IMR-90 (cell line): ENCODE data around the gene MOB1A. TPM values are rescaled to one million over a fixed set of nuclear protein-coding genes. Genes with fewer than 3 reads are reported as not detected.

Experiments used
- ATAC-seq: fragments of 200-7000 bp; cut with Tn5 transposase; 2 replicates; pipeline ENCODE4 v1.9.1; 2020; ENCODE audit warnings: low read depth, mild to moderate bottlenecking, moderate library complexity
- BruUV-seq: library from RNA; stranded (reverse); fragments of 400-500 nt; replicated peaks from 2 replicates; lab custom pipeline; 2021; lab: Mats Ljungman, UMichigan
- CTCF ChIA-PET: fragments of 300-600 bp; formaldehyde crosslinking; extraction: SDS; loops from one replicate; lab custom pipeline; 2021; ENCODE audit warnings: antibody characterized with exemption; lab: Yijun Ruan, JAX
- POLR2A ChIA-PET: fragments of 300-600 bp; sonication (Branson Sonifier 250); formaldehyde crosslinking; loops from one replicate; lab custom pipeline; 2022; ENCODE audit warnings: antibody characterized with exemption; ENCODE audit not compliant: unreplicated experiment; lab: Charles Lee
- DNase-seq: peaks from one replicate; pipeline ENCODE4 v3.0.0; 2013
- H2AFZ ChIP-seq: replicated peaks from 2 replicates; pipeline ENCODE3; 2013; ENCODE audit warnings: low read length, mild to moderate bottlenecking; ENCODE audit not compliant: poor library complexity
- H2AK5ac ChIP-seq: 2 replicates; pipeline ENCODE4 v1.6.1; 2013; ENCODE audit warnings: low read depth, low read length, inconsistent platforms
- H2AK9ac ChIP-seq: replicated peaks from 2 replicates; pipeline ENCODE3; 2013; ENCODE audit warnings: mild to moderate bottlenecking, low read depth, low read length, moderate library complexity; ENCODE audit not compliant: poor library complexity
- H2BK120ac ChIP-seq: 2 replicates; pipeline ENCODE4 v1.6.1; 2013; ENCODE audit warnings: low read depth, low read length, inconsistent platforms
- H2BK15ac ChIP-seq: 3 replicates; pipeline ENCODE4 v1.6.1; 2013; ENCODE audit warnings: low read depth, low read length, inconsistent platforms
- H2BK20ac ChIP-seq: 2 replicates; pipeline ENCODE4 v1.6.1; 2013; ENCODE audit warnings: low read depth, mild to moderate bottlenecking, inconsistent platforms, low read length, moderate library complexity
- H2BK5ac ChIP-seq: 2 replicates; pipeline ENCODE4 v1.6.1; 2013; ENCODE audit warnings: mild to moderate bottlenecking, low read depth, low read length, inconsistent platforms; ENCODE audit not compliant: poor library complexity, severe bottlenecking
- H3K14ac ChIP-seq: replicated peaks from 2 replicates; pipeline ENCODE4 v1.6.1; 2013; ENCODE audit warnings: low read depth, low read length, inconsistent platforms
- H3K18ac ChIP-seq: 2 replicates; pipeline ENCODE4 v1.6.1; 2013; ENCODE audit warnings: low read depth, low read length, control low read depth
- H3K23ac ChIP-seq: 2 replicates; pipeline ENCODE4 v1.6.1; 2013; ENCODE audit warnings: low read depth, low read length, inconsistent platforms
- H3K27ac ChIP-seq: 2 replicates; pipeline ENCODE4 v1.5.1; 2013; ENCODE audit warnings: mild to moderate bottlenecking, control low read depth, low read length; ENCODE audit not compliant: insufficient read depth
- H3K27me3 ChIP-seq: 2 replicates; pipeline ENCODE4 v1.6.1; 2013; ENCODE audit warnings: low read length; ENCODE audit not compliant: control insufficient read depth, insufficient read depth
- H3K36me3 ChIP-seq: 2 replicates; pipeline ENCODE4 v1.6.1; 2013; ENCODE audit warnings: low read length, mixed read lengths; ENCODE audit not compliant: control insufficient read depth, insufficient read depth
- H3K4ac ChIP-seq: 2 replicates; pipeline ENCODE4 v1.6.1; 2013; ENCODE audit warnings: low read depth, low read length, inconsistent platforms
- H3K4me1 ChIP-seq: 2 replicates; pipeline ENCODE4 v1.6.1; 2013; ENCODE audit warnings: low read length, mixed read lengths; ENCODE audit not compliant: control insufficient read depth, insufficient read depth
- H3K4me2 ChIP-seq: 2 replicates; pipeline ENCODE4 v1.6.1; 2013; ENCODE audit warnings: low read depth, mild to moderate bottlenecking, control low read depth, low read length, moderate library complexity
- H3K4me3 ChIP-seq: 2 replicates; pipeline ENCODE4 v1.5.1; 2013; ENCODE audit warnings: low read depth, mild to moderate bottlenecking, control low read depth, low read length, moderate library complexity; ENCODE audit not compliant: insufficient read depth
- H3K56ac ChIP-seq: 2 replicates; pipeline ENCODE4 v1.6.1; 2013; ENCODE audit warnings: low read length, inconsistent platforms; ENCODE audit not compliant: insufficient read depth; ENCODE audit errors: extremely low read depth
- H3K79me1 ChIP-seq, 2 experiments: 2 replicates each; pipeline ENCODE4 v1.6.1; 2013; ENCODE audit warnings: low read length in 2 of 2, inconsistent platforms in 1 of 2, low read depth in 1 of 2
- H3K9ac ChIP-seq: 2 replicates; pipeline ENCODE4 v1.6.1; 2013; ENCODE audit warnings: low read depth, low read length, control low read depth
- H3K9me1 ChIP-seq: 2 replicates; pipeline ENCODE4 v1.6.1; 2013; ENCODE audit warnings: low read length, inconsistent platforms; ENCODE audit not compliant: insufficient read depth
- H3K9me3 ChIP-seq: 2 replicates; pipeline ENCODE4 v1.6.1; 2013; ENCODE audit warnings: low read length; ENCODE audit not compliant: control insufficient read depth, insufficient read depth
- H4K20me1 ChIP-seq: 2 replicates; pipeline ENCODE4 v1.6.1; 2013; ENCODE audit warnings: low read length, inconsistent platforms; ENCODE audit not compliant: insufficient read depth
- H4K5ac ChIP-seq: 2 replicates; pipeline ENCODE4 v1.6.1; 2013; ENCODE audit warnings: mild to moderate bottlenecking, low read depth, low read length, control low read depth
- H4K8ac ChIP-seq, 2 experiments: 2 replicates each; pipeline ENCODE4 v1.6.1; 2013; ENCODE audit warnings: low read depth in 2 of 2, low read length in 2 of 2, control low read depth in 1 of 2, inconsistent platforms in 1 of 2
- H4K91ac ChIP-seq: 2 replicates; pipeline ENCODE4 v1.6.1; 2013; ENCODE audit warnings: low read depth, low read length, inconsistent platforms; ENCODE audit not compliant: insufficient read depth
- RCOR1 ChIP-seq: IDR thresholded peaks from 2 replicates; pipeline ENCODE4 v1.6.1; 2012; ENCODE audit warnings: mild to moderate bottlenecking, low read length, improper control_type of control experiment; ENCODE audit not compliant: insufficient replicate concordance
- USF2 ChIP-seq: fragments of 150-350 bp; IDR thresholded peaks from 2 replicates; pipeline ENCODE4 v1.6.1; 2017; ENCODE audit warnings: mild to moderate bottlenecking, antibody characterized with exemption, low read length, low read depth
- WGBS, 2 experiments: methylation state at CpG; one replicate each; pipeline versions ENCODE4 v1.1.5 to v1.1.7; 2013; ENCODE audit warnings: missing lambda C conversion rate in 2 of 2; ENCODE audit not compliant: insufficient read length in 1 of 2; ENCODE audit errors: extremely low coverage in 2 of 2; 5-methylcytosine and 5-hydroxymethylcytosine counted together
- dilution Hi-C: fragments of 300-500 bp; cut with HindIII; formaldehyde crosslinking; loops from one replicate; pipeline ENCODE4 v1.14.3; 2018; ENCODE audit warnings: low sequenced_read_pairs; ENCODE audit not compliant: unreplicated experiment
- in situ Hi-C: fragments of 300-500 bp; cut with MboI; formaldehyde crosslinking; loops from 3 replicates; pipeline ENCODE4 v1.14.3; 2019; ENCODE audit warnings: low sequenced_read_pairs, inconsistent platforms, mixed read lengths
- intact Hi-C: fragments of 100-400 bp; cut with micrococcal nuclease; formaldehyde crosslinking; loops from 2 replicates; pipeline ENCODE4 v1.10.0; 2022
- polyA plus RNA-seq, 3 experiments: library from polyadenylated mRNA; depleted of rRNA; stranded (reverse); fragments of >200 nt; gene quantifications; 2 replicates each; pipeline ENCODE4 v1.2.3, GENCODE V29; 2012; ENCODE audit warnings: low replicate concordance in 1 of 3
- total RNA-seq: library from RNA; depleted of rRNA; stranded (reverse); fragments of >200 nt; gene quantifications from 2 replicates; pipeline ENCODE4 v1.2.3, GENCODE V29; 2012
- TF ChIP-seq, protein P1 (sequence below): fragments of 150-350 bp; IDR thresholded peaks from 2 replicates; pipeline ENCODE4 v1.6.1; 2016; ENCODE audit warnings: low read depth, mild to moderate bottlenecking, low read length, moderate library complexity, borderline replicate concordance

MOB1A gene
- total and polyA plus RNA-seq, 2 of the 4 experiments (the other 2 are of a cell fraction) = 21.0 to 60.8 TPM

GRCh38 chr2:74110537-74110936 is 68.1 kb downstream of the MOB1A start:
- no peak for ATAC-seq
- Histone ChIP-seq H4K8ac (no peak overlapping the region), H3K9me3 (no peaks in the 10 kb centered on the region), H3K27ac (no peak overlapping the region), H4K20me1 (no peaks in the 10 kb centered on the region), H3K27me3 (no peaks in the 10 kb centered on the region), H2BK20ac (no peak overlapping the region), H3K9me1 (no peaks in the 10 kb centered on the region), H2BK15ac (no peak overlapping the region), H3K79me1 (no peaks in the 10 kb centered on the region), H4K5ac (no peak overlapping the region), H3K4ac (no peak overlapping the region), H3K23ac (no peak overlapping the region), H2AK9ac (no peak overlapping the region), H3K4me3 (no peak overlapping the region), H3K18ac (no peak overlapping the region), H3K4me1 (no peaks in the 10 kb centered on the region), H2AK5ac (no peak overlapping the region), H2BK120ac (no peak overlapping the region), H4K91ac (no peak overlapping the region), H3K9ac (no peak overlapping the region), H2AFZ (no peak overlapping the region), H2BK5ac (no peak overlapping the region), H3K36me3 (no peaks in the 10 kb centered on the region), H3K4me2 (no peak overlapping the region), H3K56ac (no peak overlapping the region), H3K14ac (no peak overlapping the region)
- ChIA-PET POLR2A (no interaction called here), CTCF (no interaction called here)
- TF ChIP-seq, protein P1, sequence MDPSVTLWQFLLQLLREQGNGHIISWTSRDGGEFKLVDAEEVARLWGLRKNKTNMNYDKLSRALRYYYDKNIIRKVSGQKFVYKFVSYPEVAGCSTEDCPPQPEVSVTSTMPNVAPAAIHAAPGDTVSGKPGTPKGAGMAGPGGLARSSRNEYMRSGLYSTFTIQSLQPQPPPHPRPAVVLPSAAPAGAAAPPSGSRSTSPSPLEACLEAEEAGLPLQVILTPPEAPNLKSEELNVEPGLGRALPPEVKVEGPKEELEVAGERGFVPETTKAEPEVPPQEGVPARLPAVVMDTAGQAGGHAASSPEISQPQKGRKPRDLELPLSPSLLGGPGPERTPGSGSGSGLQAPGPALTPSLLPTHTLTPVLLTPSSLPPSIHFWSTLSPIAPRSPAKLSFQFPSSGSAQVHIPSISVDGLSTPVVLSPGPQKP = no peak
- no peak for TF ChIP-seq RCOR1
- TF ChIP-seq USF2 = no peak
- dilution Hi-C loops = loop anchor here (25.0 kb wide), 1 partner anchor 273 kb away; the partner anchor contains the start of gene STAMBP
- intact Hi-C loops = no loop called here
- in situ Hi-C loops = no loop called here
- DNase-seq = no peak
- WGBS, 2 experiments = 80% methylated on average over 1 of the region's 3 CpGs; no CpG with 5 or more reads in 1 of the 2 experiments
- BruUV-seq = no TSS peak
